B cell (primary cell): ENCODE data around the gene WDR4.

Experiments
- CTCF ChIP-seq: fragments of 200-600 bp; IDR thresholded peaks from one replicate; pipeline ENCODE4 v1.8.0; 2022; ENCODE audit warnings: antibody characterized with exemption, mild to moderate bottlenecking
- EZH2 ChIP-seq: IDR thresholded peaks from 2 replicates; pipeline ENCODE4 v1.6.1; 2012; ENCODE audit warnings: borderline replicate concordance, low read depth, mild to moderate bottlenecking, moderate library complexity, low read length; ENCODE audit not compliant: insufficient read depth, poor library complexity, severe bottlenecking

- TF ChIP-seq EZH2, result no peak
- TF ChIP-seq CTCF, result no peak
These were observed 51.8 kb downstream of the WDR4 start for GRCh38 chr21:42827588-42827987.
